HL-60 (cell line): ENCODE results near the gene C1orf146.
"Not testable (repeated sequence)": the region's sequence is repeated elsewhere in the genome, so short reads cannot be mapped to it uniquely, and the experiment has no call there.

Experiments used
- DNase-seq, 2 experiments: peaks; one replicate each; pipeline ENCODE4 v3.0.0-alpha.2; 2010 to 2020; ENCODE audit warnings: low read depth in 1 of 2, low spot score in 1 of 2
- H3K27ac ChIP-seq: fragments of 250-450 bp; sonication (Bioruptor Pico); replicated peaks from 2 replicates; pipeline ENCODE4 v1.5.1; 2020; ENCODE audit warnings: mild to moderate bottlenecking, moderate library complexity
- H3K27me3 ChIP-seq: fragments of 250-450 bp; sonication (Bioruptor Pico); 2 replicates; pipeline ENCODE4 v1.5.1; 2021; ENCODE audit warnings: mild to moderate bottlenecking, moderate library complexity; ENCODE audit not compliant: insufficient read depth, poor library complexity, severe bottlenecking
- H3K4me3 ChIP-seq: replicated peaks from 2 replicates; pipeline ENCODE4 v1.5.1; 2011; ENCODE audit warnings: mild to moderate bottlenecking, control low read depth, low read length; ENCODE audit not compliant: insufficient read depth
- CTCF ChIP-seq: IDR thresholded peaks from one replicate; pipeline ENCODE4 v1.5.1; 2011; ENCODE audit warnings: low read length, control low read depth, inconsistent platforms; ENCODE audit not compliant: insufficient read depth
- GABPA ChIP-seq: IDR thresholded peaks from 2 replicates; pipeline ENCODE4 v1.6.1; 2012; ENCODE audit warnings: low read depth
- POLR2AphosphoS5 ChIP-seq: IDR thresholded peaks from 2 replicates; pipeline ENCODE4 v1.6.1; 2012; ENCODE audit warnings: low read depth
- REST ChIP-seq: IDR thresholded peaks from 2 replicates; pipeline ENCODE4 v1.6.1; 2012; ENCODE audit warnings: low read depth; ENCODE audit not compliant: insufficient replicate concordance
- SPI1 ChIP-seq: IDR thresholded peaks from 2 replicates; pipeline ENCODE4 v1.6.1; 2012; ENCODE audit warnings: low read depth, mild to moderate bottlenecking, borderline replicate concordance

Gene C1orf146

GRCh38 chr1:92240034-92240433 lies 22.3 kb downstream of the C1orf146 start:
- Histone ChIP-seq H3K27me3 (no peaks in the 10 kb centered on the region), H3K4me3 (no peak overlapping the region), H3K27ac (no peak overlapping the region)
- no peak for DNase-seq
- no peak for TF ChIP-seq POLR2AphosphoS5
- no peak for TF ChIP-seq CTCF
- TF ChIP-seq GABPA: no peak
- TF ChIP-seq SPI1: no peak
- no peak for TF ChIP-seq REST

GRCh38 chr1:92244376-92244775 lies 26.7 kb downstream of the C1orf146 start:
- Histone ChIP-seq H3K27me3 (no peaks in the 10 kb centered on the region), H3K4me3 (no peak overlapping the region)
- DNase-seq: no peak

GRCh38 chr1:92254714-92255113 lies 37.0 kb downstream of the C1orf146 start:
- not testable (repeated sequence) for H3K27ac ChIP-seq, DNase-seq, H3K27me3 ChIP-seq, H3K4me3 ChIP-seq

More at GRCh38 chr1:92244376-92244775, 26.7 kb downstream of the C1orf146 start:
- no peak overlapping the region for H3K27ac ChIP-seq
- no peak for TF ChIP-seq CTCF
- TF ChIP-seq GABPA: no peak
- no peak for TF ChIP-seq REST
- no peak for TF ChIP-seq POLR2AphosphoS5

GRCh38 chr1:92259350-92259749 lies 41.6 kb downstream of the C1orf146 start:
- TF ChIP-seq CTCF (no peak), GABPA (no peak), REST (no peak), SPI1 (no peak), POLR2AphosphoS5 (no peak)
- DNase-seq: no peak
- H3K27me3 ChIP-seq: no peaks in the 10 kb centered on the region
- no peak overlapping the region for H3K4me3 ChIP-seq
- H3K27ac ChIP-seq: no peak overlapping the region
